Cortex of kidney (tissue), 1 donor: Measurements from ENCODE around the gene PDE4B.
"Not testable (repeated sequence)": the region's sequence is repeated elsewhere in the genome, so short reads cannot be mapped to it uniquely, and the experiment has no call there.

Experiments used
- DNase-seq: peaks from one replicate; lab custom pipeline; 2025; lab: John Stamatoyannopoulos, UW

The PDE4B gene

GRCh38 chr1:66055092-66055491 lies 262.4 kb downstream of the PDE4B start:
- no peak for DNase-seq

DNA sequence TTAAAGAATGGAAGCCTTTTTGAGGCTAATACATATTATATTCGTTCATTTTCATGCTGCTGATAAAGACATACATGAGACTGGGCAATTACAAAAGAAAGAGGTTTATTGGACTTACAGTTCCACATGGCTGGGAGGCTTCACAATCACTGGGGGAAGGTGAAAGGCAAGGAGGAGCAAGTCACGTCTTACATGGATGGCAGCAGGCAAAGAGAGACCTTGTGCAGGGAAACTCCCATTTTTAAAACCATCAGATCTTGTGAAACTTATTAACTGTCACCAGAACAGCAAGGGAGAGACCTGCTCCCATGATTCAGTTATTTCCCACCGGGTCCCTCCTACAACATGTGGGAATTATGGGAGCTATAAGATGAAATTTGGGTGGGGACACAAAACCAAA lies 264.8 kb downstream of the PDE4B start:
- not testable (repeated sequence) for DNase-seq

DNA sequence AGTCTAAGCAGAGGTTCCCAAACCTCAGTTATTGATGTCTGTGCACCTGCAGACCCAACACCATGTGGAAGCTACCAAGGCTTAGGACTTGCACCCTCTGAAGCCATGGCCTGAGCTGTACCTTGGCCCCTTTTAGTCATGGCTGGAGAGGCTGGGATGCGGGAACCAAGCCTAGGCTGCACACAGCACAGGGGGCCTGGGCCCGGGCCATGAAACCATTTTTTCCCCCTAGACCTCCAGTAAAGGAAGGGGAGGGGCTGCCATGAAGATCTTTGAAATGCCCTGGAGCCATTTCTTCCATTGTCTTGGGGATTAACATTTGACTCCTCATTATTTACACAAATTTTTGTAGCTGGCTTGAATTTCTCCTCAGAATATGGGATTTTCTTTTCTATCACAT lies 265.9 kb downstream of the PDE4B start:
- DNase-seq = no peak

- not testable (repeated sequence) for DNase-seq
Observed at GRCh38 chr1:66067219-66067618, 274.5 kb downstream of the PDE4B start.

- no peak for DNase-seq
Observed at GRCh38 chr1:66069976-66070876, 277.5 kb downstream of the PDE4B start.

DNA sequence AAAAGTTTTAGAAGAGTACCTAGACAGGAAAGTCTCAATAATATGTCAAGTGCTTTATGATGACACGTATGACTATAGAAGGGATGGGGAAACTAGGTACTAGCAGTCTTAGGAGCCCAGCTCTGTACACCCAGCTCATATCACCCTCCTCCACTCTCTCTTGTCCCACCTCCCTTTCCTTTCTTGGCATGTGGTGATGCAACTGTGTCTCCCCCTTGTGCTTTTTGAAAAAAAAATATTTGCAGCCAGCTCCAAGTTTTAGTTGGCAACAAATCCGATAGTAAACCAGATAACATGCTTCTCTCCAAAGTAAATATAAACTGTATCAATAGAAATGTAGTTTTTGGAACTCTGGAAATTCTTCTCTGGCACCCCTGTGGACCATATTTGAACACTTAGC lies 280.7 kb downstream of the PDE4B start:
- no peak for DNase-seq

DNA sequence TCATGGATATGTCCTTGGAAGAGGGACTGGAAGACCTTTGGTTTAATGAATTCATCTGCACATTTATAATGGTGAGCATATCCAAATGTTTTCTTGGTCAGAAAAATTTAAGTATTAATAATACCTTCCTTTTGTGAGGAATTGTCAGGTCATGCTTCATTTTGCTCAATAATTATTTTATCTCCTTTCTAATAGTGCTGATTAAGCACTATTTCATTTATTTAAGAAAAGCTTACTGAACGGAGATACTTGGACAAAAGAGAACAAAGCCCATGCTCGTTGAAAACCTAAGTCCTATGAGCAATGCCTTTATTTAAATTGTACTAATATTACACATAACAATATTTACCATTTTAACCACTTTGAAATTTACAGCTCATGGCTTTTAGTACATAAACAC lies 281.5 kb downstream of the PDE4B start:
- DNase-seq = no peak

DNA sequence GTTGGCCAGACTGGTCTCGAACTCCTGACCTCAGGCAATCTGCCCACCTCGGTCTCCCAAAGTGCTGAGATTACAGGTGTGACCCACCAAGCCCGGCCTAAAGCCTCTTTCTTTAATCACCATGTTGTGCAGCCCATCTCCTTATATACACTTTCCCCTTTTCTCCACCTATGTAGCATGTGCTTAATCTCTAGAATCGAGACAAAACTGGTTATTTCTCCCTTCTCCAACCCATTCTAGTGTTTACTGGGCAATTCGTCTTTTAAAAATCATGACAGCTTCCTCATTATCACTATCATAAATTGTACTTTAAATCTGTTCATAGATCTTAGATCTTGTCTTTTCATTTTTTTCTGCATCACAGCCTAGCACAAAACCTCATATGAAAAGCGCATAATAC lies 285.7 kb downstream of the PDE4B start:
- no peak for DNase-seq

- DNase-seq = no peak
Observed at GRCh38 chr1:66083003-66083402, 290.3 kb downstream of the PDE4B start.

GRCh38 chr1:66084442-66084841 lies 291.7 kb downstream of the PDE4B start:
- no peak for DNase-seq

DNA sequence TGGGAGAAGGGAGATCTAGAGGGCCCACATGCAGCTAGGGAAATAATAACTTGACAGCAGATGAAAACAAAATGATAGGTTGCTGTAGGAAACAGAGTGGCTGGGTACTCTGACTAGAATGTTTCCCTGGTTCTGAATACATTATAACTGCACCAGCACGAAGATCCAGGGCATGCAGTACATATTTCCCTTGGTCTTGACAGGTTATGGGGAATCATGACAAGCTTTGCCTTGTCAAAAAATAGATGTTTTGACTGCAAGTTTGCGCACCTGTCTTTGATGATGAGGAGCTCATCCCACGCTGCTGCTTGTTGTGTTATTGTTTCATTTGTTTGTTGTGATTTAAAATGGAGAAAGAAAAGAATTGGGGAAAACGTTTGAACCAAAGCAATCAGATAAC lies 292.9 kb downstream of the PDE4B start:
- no peak for DNase-seq

DNA sequence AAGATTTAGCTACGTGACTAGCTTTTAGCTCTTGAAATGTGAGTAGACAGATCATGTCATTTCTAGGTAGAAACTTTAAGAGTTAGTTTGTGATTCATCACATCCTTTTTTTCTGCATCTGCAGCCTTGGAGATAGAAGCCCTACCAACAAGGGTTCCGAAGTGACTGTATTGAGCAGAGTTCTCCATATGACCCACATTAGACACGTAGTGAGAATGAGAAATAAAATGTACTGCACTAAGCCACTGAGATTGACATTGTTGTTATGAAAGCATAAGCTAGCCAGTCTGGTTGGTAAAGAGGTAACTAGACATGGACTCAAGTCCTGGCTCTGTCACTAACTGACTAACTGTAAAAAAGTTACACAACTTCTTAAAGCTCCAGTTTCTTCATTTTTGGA lies 296.1 kb downstream of the PDE4B start:
- no peak for DNase-seq

DNA sequence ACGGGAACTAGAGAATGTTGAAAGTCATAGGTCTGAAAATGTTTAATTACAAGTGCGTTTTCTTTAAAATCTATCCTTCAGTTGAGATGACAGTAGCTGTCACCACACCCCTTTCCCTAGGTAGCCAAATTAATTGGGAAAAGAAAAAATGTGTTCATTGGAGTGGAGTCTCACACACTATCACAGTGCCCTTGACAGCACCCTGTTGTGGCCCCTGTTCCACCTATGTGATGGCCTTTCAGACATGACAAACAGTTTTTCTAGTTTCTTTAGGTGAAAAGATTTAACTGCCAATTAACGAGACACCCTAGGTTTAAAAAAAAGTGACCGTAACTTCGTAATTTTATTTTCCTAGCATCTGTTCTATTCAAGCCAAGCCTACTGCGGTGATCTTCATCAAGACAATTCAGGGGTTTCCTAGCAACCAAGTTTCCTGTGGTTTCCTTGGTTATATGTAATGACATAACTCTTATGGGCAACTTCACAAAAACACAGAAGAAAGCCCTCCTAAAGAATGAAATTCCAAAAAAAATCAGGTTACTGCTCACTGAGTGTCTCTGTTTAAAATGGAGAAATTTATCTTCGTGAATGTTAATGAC lies 298.3 kb downstream of the PDE4B start:
- no peak for DNase-seq

DNA sequence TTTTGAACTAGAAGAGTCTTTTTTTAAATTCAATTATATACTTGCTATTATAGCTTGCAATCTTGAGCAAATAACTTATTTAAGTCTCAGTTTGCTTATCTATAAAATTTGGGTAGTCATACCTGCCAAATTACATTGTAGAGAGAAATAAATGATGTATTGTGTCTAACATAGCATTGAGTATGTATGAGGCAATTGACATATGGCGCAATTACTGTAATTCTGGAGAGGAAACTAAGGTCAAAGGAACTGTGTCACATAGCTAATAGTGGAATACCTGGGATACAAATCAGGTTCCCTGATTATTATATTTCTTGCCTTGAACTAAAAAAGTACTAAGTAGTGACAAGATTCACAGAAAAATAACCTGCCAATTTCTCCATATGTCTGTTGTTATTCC lies 302.5 kb downstream of the PDE4B start:
- no peak for DNase-seq

GRCh38 chr1:66100959-66101358 lies 308.3 kb downstream of the PDE4B start:
- DNase-seq = not testable (repeated sequence)

DNA sequence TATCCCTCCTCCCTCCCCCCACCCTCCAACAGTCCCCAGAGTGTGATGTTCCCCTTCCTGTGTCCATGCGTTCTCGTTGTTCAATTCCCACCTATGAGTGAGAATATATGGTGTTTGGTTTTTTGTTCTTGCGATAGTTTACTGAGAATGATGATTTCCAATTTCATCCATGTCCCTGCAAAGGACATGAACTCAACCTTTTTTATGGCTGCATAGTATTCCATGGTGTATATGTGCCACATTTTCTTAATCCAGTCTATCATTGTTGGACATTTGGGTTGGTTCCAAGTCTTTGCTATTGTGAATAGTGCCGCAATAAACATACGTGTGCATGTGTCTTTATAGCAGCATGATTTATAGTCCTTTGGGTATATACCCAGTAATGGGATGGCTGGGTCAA lies 311.4 kb downstream of the PDE4B start:
- DNase-seq = not testable (repeated sequence)

DNA sequence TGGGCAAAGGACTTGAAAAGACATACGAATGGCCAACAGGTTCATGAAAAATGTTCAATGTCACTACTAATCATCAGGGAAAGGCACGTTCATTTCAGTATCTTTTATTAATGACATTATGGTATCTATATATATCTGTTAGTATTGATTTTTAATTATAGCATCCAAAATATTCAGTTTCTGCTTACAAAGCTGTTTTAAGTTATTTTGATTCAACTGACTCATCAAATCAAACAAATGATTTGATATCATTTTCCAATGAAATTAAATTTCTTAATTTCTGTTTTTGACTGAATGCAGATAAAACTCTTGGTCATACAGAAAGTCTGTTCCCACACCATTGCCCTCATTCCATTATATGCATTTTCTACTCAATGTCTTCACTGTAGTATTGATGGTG lies 315.9 kb downstream of the PDE4B start:
- DNase-seq = no peak

DNA sequence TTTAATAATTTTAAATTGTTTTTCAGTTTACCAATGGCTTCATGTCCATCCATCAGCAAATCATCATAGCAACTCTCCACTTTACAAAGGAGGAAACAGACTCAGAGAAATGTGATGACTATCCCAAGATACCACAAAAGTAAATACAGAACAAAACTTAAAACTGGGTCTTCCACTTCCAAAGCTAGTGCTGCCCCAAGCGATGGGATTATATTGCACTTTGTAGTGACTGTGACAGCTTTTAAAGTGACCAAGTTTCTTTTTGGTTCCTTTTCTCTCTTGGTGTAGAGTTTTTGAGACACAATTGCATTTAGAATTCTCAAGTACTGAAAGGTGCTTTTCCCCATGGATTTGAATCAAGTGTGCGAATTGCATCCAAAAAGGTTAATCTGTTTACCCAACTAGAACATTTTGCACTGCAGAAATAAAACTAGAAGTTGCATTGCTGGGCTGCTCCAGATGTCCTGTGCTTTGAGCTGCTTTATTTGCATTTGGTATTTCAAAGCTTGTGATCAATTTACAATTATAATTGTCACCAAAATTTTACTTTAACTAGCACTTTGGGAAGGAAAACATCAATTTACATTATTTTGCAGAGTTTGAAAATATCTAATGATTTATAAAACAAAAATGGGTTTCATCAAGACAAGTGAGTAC lies 320.2 kb downstream of the PDE4B start:
- DNase-seq = no peak

- DNase-seq = no peak
Observed at GRCh38 chr1:66119148-66119547, 326.5 kb downstream of the PDE4B start.

GRCh38 chr1:66124670-66125069 lies 332.0 kb downstream of the PDE4B start:
- no peak for DNase-seq

DNA sequence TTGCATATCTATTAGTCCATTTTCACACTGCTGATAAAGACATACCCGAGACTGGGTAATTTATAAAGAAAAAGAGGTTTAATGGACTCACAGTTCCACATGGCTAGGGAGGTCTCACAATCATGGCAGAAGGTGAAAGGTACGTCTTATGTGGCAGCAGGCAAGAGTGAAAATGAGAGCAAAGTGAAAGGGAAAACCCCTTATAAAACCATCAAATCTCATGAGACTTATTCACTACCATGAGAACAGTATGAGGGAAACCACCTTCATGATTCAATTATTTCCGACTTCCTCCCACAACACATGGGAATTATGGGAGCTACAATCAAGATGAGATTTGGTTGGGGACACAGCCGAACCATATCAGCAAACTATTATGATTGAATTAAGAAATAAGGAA lies 335.9 kb downstream of the PDE4B start:
- DNase-seq = not testable (repeated sequence)

GRCh38 chr1:66132324-66132723 lies 339.6 kb downstream of the PDE4B start:
- DNase-seq = no peak

DNA sequence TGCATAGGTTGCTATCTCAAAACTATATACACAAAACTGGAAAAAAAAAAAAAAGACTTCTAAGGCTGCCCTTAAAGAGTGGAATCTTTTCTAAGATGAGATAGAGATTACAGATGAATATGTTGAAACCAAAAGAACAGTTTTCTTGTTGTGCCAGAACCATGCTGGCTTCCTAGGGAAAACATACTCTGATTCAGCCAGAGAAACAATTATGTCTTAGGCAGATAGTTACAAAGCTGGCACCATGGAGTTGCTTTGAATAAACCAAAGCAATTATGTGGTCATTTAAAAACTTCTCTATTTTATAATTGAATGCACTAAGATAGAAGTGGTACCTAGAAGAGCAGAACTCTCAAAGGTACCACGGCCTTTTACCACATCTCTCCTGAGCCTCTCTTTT lies 341.3 kb downstream of the PDE4B start:
- no peak for DNase-seq
